ENCODE data around the gene SPG7.
"Not testable (repeated sequence)": the region's sequence is repeated elsewhere in the genome, so short reads cannot be mapped to it uniquely, and the experiment has no call there.

The SPG7 gene

DNA sequence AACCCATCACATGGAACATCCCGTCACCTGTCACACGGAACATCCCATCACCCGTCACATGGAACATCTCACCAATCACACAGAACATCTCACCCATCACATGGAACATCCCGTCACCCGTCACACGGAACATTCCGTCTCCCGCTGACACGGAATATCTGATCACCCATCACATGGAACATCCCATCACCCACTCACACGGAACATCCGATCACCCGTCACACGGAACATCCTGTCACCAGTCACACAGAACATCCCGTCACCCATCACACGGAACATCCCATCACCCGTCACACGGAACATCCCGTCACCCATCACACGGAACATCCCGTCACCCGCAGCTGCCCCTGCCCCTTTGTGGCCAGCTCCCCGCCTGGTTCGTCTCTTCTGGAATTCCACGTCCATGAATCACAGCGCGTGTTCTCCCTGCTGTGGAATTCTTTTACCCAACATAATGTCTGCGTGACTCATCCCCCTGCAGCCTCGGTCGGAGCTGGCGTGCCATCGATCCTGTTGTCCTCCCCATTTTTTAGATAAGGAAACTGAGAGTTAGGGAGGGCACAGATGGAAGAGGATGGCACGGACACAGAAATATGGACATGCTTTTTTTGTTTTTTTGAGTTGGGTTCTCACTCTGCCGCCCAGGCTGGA, 73.0 kb downstream of the SPG7 start:
- no peak for DNase-seq (ENCODE audit: low read depth)

GRCh38 chr16:89581861-89582563, 73.8 kb downstream of the SPG7 start:
- no peak for DNase-seq (ENCODE audit: low read depth)

DNA sequence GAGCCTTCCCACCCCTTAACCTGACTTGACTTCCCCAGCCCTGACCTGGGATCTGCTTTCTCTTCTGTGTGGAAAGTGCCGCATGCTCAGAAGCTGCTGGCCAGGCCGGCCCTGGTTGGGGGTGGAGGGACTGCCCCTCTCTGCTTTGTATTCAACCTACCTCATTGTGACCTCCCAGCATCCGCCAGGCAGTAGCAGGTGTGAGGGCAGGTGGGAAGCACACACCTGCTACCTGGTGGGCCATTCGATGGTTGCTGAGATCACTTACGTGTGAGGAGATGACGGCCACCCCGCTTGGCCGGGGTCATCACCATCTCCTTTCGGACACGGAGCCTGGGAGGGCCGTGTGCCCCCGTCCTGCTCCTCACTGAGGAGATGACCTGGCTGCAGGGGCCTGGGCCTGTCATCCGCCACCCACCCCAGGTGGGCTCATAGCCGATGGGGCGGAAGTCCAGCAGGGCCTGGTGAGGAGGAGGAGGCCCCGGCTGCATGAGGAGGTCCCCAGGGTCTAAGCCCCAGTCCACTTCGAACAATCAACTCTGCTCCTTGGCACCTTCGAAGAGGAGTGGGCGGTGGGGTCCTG, 74.5 kb downstream of the SPG7 start:
- DNase-seq (ENCODE audit: low read depth), result no peak

DNA sequence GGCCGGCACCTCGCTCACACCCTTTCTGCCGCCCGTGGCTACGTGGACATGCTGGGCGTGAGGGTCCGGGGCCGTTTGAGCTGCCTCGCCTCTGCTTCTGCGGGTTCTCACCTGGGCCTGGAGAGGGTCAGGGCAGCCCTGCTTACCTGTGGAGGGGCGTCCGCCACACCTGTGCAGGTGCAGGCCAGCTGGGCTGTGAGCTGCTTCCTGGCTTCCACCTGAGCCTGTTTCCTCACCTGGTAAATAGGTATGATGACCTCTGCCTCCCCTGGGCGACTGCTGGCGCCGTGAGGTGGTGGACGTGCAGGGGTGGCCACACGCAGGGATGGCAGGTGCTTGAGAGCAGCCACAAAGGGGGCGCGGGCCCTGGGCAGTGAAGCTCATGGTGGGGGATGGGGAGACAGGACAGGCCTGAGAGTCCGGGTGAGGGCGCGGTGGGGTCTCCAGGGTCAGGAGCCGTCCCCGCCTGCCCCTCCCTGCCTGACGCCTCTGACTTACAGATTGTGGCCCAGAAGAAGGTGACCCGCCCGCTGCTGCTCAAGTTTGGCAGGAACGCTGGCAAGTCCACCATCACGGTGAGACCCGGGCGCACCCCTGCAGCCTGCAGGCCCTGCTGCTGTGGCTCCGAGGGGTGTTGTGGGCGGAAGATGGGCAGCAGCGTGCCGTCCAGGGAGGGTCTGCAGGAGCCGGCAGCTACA, 75.1 kb downstream of the SPG7 start:
- DNase-seq (ENCODE audit: low read depth), result no peak

GRCh38 chr16:89583895-89584644, 75.9 kb downstream of the SPG7 start:
- no peak for DNase-seq (ENCODE audit: low read depth)

GRCh38 chr16:89584768-89585549, 76.8 kb downstream of the SPG7 start:
- DNase-seq (ENCODE audit: low read depth), result no peak

GRCh38 chr16:89586218-89586617, 78.0 kb downstream of the SPG7 start:
- no peak for DNase-seq (ENCODE audit: low read depth)

DNA sequence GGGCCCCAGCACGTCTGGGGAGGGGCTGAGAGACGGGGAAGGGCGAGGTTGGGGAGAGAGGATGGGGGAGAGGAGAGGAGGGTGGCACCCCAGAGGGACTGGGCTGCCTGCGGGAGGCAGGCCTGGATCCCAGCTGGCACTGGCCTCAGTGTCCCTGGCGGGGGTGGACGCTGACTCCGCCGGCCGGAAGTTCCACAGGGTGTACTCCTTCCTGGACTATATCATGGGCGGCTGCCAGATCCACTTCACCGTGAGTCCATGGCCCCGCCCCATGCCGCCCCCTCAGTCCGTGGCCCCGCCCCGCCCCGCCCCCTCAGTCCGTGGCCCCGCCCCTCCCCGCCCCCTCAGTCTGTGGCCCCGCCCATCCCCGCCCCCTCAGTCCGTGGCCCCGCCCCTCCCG, 78.7 kb downstream of the SPG7 start:
- DNase-seq (ENCODE audit: low read depth), result no peak

GRCh38 chr16:89587676-89588075, 79.5 kb downstream of the SPG7 start:
- DNase-seq (ENCODE audit: low read depth), result not testable (repeated sequence)

GRCh38 chr16:89588413-89589109, 80.4 kb downstream of the SPG7 start:
- DNase-seq (ENCODE audit: low read depth), result no peak

DNA sequence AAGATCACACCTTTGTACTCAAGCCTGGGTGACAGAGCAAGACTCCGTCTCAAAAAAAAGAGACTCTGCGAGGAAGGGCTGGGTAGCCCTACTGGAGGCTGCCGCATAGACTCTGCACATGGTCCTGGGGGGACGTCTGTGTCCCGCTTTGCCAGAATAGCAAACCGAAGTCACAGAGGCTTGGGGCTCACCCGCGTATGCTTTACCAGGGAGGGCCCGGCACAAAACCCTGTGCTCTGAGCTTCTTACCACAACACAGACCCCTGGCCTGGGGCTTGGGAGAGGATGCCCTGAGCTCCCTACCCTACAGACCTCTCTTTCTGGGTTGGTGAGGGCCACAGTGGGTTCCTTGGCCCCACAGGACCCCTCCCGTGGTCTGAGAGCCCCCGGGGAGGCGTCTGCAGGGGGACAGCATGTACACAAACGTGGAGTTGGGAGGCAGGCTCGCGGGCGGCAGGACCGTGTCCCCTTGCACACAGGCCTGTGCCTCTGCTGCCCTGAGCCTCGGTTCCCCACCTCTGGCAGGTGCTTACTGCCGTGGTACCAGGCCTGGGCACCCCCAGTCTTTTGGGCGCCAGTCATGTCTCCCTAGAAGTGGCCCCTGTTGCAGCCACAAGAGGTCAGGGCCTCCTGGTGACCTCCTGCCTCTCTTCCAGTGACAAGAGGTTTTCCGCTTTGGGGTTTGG, 81.2 kb downstream of the SPG7 start:
- DNase-seq (ENCODE audit: low read depth), result no peak

GRCh38 chr16:89593841-89594240, 85.6 kb downstream of the SPG7 start:
- DNase-seq (ENCODE audit: low read depth), result no peak

GRCh38 chr16:89595330-89596060, 87.3 kb downstream of the SPG7 start:
- no peak for DNase-seq (ENCODE audit: low read depth)

- DNase-seq (ENCODE audit: low read depth), result no peak
Observed at GRCh38 chr16:89596061-89596689, 88.0 kb downstream of the SPG7 start.

GRCh38 chr16:89596957-89597649, 88.9 kb downstream of the SPG7 start:
- DNase-seq (ENCODE audit: low read depth), result no peak

DNA sequence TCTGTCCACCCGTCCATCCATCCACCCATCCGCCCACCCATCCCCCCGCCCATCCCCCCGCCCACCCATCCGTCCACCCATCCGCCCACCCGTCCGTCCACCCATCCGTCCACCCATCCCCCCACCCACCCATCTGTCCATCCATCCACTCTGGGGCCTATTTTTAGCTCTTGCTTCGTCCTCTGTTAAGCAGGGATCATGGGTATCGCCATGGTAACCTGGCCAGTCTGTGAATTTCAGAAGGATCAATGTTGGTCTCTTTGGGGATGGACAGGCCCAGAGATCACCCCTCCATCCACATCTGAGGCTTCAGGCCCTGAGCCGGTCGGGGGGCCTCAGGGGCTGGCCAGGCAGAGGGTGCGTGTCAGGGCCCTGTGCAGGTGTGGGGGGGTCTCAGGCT, 90.0 kb downstream of the SPG7 start:
- DNase-seq (ENCODE audit: low read depth), result no peak

- no peak for DNase-seq (ENCODE audit: low read depth)
Observed at GRCh38 chr16:89599451-89599858, 91.3 kb downstream of the SPG7 start.

DNA sequence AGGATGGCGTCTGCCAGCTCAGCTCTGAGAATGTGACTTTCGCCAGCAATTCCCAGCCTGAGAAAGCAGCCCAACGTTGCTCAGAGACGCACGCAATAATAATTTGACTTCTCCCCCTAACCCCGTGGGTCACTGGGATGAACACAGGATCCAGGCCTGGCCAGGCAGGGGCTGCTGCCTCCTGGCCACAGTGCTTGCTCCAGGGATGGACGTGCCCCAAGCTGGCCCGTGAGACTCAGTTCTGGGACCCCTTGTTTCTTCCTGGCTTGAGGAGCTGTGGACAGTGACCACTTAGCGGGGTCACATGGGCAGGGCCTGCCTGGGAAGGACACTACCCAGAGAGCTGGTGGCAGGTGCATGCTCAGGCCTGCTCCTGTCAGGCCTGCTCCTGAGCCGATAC, 91.7 kb downstream of the SPG7 start:
- no peak for DNase-seq (ENCODE audit: low read depth)
